Progenitor cell of endocrine pancreas (in vitro differentiated cells): ENCODE data around the gene PPAN. TPM values are rescaled to one million over a fixed set of nuclear protein-coding genes. Genes with fewer than 3 reads are reported as not detected.
A peak's percentile ranks its signal among the peaks of the same experiment; 100 is the strongest.

Source experiments
- DNase-seq: peaks from one replicate; pipeline ENCODE4 v3.0.0; 2021; ENCODE audit warnings: low spot score; ENCODE audit not compliant: unreplicated experiment
- H3K27ac Mint-ChIP-seq: 2 replicates; pipeline ENCODE4 v1.8.0; 2021; ENCODE audit warnings: mild to moderate bottlenecking, moderate library complexity, mixed read lengths
- H3K27me3 Mint-ChIP-seq: 2 replicates; pipeline ENCODE4 v1.8.0; 2021; ENCODE audit warnings: mixed read lengths
- H3K36me3 Mint-ChIP-seq: 2 replicates; pipeline ENCODE4 v1.8.0; 2022; ENCODE audit warnings: mixed read lengths; ENCODE audit not compliant: insufficient read depth
- H3K4me1 Mint-ChIP-seq: 2 replicates; pipeline ENCODE4 v1.8.0; 2021; ENCODE audit warnings: low read depth, mixed read lengths
- H3K4me3 Mint-ChIP-seq: 2 replicates; pipeline ENCODE4 v1.8.0; 2021; ENCODE audit warnings: low read depth, mild to moderate bottlenecking, moderate library complexity, mixed read lengths
- H3K9me3 Mint-ChIP-seq: 2 replicates; pipeline ENCODE4 v1.8.0; 2021; ENCODE audit warnings: low read depth, mixed read lengths
- total RNA-seq: library from RNA; stranded (reverse); gene quantifications from 2 replicates; pipeline ENCODE4 v1.2.1, GENCODE V29; 2021
- TF ChIP-seq, protein P1 (sequence below): fragments of 200-600 bp; sonication (generic); IDR thresholded peaks from one replicate; pipeline ENCODE4 v1.5.0; 2021; ENCODE audit warnings: antibody characterized with exemption, mild to moderate bottlenecking; ENCODE audit not compliant: unreplicated experiment

The PPAN gene
- total RNA-seq, 1 donor from 2014 or later, result 51.5 TPM

DNA sequence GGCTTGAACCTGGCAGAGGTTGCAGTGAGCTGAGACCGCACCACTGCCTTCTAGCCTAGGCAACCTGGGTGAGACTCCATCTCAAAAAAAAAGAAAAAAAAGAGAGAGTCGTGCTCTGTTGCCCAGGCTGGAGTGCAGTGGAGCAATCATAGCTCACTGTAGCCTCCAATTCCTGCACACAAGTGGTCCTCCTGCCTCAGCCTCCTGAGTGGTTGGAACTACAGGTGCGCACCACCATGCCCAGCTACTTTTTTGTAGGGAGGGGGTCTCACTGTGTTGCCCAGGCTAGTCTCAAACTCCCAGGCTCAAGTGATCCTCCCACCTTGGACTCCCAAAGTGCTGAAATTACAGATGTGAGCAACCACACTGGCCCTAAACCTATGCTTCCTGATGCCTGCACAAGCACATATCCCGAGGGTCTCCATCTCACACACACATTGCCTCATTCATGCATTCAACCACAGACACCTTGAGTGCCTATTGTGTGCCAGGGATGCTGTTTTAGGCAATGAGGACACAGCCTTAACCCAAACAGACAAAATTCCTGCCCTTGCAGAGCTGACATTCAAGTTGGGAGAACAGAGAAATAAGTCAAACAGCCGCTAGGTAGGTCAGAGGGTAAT, 5.9 kb upstream of the PPAN start:
- Mint-ChIP-seq H3K9me3 (no peaks in the 10 kb centered on the region), H3K4me1 (no peaks in the 10 kb centered on the region), H3K4me3 (no peak overlapping the region), H3K27ac (no peak overlapping the region), H3K36me3 (no peaks in the 10 kb centered on the region), H3K27me3 (peaks cover 24% of the 10 kb centered on the region)
- DNase-seq, result no peak
- TF ChIP-seq, protein P1, sequence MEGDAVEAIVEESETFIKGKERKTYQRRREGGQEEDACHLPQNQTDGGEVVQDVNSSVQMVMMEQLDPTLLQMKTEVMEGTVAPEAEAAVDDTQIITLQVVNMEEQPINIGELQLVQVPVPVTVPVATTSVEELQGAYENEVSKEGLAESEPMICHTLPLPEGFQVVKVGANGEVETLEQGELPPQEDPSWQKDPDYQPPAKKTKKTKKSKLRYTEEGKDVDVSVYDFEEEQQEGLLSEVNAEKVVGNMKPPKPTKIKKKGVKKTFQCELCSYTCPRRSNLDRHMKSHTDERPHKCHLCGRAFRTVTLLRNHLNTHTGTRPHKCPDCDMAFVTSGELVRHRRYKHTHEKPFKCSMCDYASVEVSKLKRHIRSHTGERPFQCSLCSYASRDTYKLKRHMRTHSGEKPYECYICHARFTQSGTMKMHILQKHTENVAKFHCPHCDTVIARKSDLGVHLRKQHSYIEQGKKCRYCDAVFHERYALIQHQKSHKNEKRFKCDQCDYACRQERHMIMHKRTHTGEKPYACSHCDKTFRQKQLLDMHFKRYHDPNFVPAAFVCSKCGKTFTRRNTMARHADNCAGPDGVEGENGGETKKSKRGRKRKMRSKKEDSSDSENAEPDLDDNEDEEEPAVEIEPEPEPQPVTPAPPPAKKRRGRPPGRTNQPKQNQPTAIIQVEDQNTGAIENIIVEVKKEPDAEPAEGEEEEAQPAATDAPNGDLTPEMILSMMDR, result no peak

DNA sequence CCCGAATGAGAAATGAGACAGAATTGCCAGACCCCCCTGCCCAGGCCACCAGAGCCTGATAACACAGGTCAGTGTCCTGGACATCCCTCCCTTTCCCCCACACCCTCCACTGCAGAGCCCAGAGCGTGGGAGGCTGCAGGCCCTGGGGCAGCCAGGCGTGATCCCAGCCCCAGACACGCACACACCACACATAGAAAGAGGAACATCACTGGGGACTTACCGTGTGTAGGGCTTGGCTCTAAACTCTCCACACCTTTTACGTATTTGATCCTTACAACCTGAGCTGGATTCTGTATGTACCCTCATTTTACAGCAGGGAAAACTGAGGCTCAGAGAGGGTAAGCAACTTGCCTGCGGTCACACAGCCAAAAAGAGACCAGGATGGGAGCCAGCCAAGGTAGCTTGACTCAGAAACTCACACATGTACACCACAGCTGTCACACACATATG, 3.4 kb upstream of the PPAN start:
- Mint-ChIP-seq H3K4me1 (peaks cover 8% of the 10 kb centered on the region), H3K9me3 (no peaks in the 10 kb centered on the region), H3K4me3 (no peak overlapping the region), H3K27ac (no peak overlapping the region), H3K27me3 (peaks cover 19% of the 10 kb centered on the region), H3K36me3 (no peaks in the 10 kb centered on the region)
- TF ChIP-seq, protein P1, result no peak
- DNase-seq, result no peak

DNA sequence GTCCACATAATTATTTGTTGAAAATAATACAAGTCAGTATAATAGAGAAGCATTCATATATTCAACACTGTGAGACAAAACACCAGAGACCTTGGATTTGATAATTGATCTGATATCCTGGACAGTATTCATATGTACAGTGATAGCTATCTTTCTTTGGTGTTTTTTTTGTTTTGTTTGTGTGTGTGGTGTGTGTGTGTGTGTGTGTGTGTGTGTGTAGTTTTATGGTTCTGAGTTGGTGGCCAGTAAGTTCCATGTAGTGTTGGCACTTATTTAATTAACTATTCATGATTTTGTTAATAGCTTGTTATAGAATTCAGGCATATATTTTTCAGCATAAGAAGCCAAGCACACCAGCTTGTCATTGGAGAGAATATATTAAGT, 2.0 kb upstream of the PPAN start:
- Mint-ChIP-seq H3K4me1 (peaks cover 8% of the 10 kb centered on the region), H3K27me3 (peaks cover 9% of the 10 kb centered on the region), H3K27ac (no peak overlapping the region), H3K9me3 (no peaks in the 10 kb centered on the region), H3K4me3 (no peak overlapping the region), H3K36me3 (no peaks in the 10 kb centered on the region)
- DNase-seq, result no peak
- TF ChIP-seq, protein P1, result no peak

DNA sequence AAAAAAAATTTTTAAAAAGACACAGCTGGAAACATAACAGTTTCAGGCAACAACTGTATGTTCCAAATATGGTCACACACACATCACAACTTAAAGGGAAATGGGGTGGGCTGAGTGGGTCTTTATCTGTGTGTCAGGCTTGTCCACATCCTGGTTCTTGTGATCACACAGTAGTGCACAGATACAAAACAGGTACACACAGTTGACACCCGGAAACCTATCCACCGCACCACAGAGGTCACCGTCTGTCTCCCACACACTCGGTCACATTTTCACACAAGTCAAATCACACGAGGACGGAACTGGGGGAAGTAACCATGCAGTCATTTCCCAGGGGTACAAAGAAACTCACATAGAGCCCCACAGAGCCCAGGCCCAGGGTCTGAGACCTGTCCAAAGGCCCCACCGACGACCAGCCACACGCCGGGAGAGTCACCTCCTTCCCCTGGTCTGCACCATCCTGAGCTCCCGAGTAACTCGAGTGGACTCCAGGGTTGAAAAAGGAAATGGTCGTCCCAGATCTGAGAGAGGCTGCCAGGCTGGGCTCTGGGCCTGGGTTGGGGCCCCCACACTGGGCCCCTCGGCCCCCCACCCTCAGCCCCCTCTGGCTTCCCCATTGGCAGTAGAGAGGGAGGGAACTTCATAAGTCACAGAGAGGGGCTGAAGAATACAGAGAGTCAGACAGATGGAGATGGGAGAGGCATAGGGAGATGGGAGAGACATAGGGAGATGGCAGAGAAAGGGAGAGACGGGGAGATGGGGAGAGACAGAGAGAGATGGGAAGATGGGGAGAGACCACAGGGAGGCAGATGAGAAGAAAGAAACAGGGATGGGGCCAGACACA, 1.3 kb upstream of the PPAN start:
- Mint-ChIP-seq H3K9me3 (no peaks in the 10 kb centered on the region), H3K27ac (no peak overlapping the region), H3K36me3 (peaks cover 4% of the 10 kb centered on the region), H3K4me1 (peaks cover 8% of the 10 kb centered on the region), H3K4me3 (peak overlapping the region; percentile 7), H3K27me3 (peaks cover 4% of the 10 kb centered on the region)
- TF ChIP-seq, protein P1, result no peak
- no peak for DNase-seq

DNA sequence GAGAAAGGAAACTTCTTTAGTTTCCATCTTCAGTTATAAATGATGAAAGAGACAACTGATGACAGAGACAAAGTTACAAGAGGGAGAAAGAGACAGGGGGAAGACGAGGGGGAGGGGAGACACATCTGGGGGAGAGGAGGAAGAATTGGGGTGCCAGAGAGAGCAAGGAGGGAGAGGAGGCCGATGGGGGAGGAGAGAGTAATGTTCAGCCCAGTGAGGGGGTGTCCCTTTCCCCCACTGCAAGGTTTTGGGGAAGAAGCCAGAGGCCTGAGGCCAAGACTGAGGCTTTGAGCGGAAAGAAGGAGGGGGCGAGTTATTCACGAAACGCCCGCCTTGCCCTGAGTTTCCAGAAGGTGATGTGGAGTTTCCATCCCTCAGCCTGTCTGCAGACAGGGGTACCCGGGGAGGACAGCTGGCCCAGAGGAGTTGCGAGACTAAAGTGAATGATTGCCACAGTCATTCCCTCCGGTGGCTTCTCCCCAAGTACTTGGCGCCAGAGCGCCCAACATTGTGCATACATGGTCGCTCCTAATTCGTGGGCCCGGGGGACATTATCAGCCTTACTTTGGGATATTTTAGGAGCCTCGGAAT, 558 bp upstream of the PPAN start:
- peaks cover under 1% of the 10 kb centered on the region for H3K27me3 Mint-ChIP-seq
- H3K27ac Mint-ChIP-seq, result peak overlapping the region; percentile 29
- peaks cover 8% of the 10 kb centered on the region for H3K4me1 Mint-ChIP-seq
- peak overlapping the region; percentile 74 for H3K4me3 Mint-ChIP-seq
- no peak for DNase-seq
- TF ChIP-seq, protein P1, result no peak
- H3K36me3 Mint-ChIP-seq, result peaks cover 6% of the 10 kb centered on the region
- H3K9me3 Mint-ChIP-seq, result no peaks in the 10 kb centered on the region
